IMR-90 (cell line): ENCODE measurements around the gene SIGLEC11. TPM values are rescaled to one million over a fixed set of nuclear protein-coding genes. Genes with fewer than 3 reads are reported as not detected.

Experiments used
- ATAC-seq: fragments of 200-7000 bp; cut with Tn5 transposase; 2 replicates; pipeline ENCODE4 v1.9.1; 2020; ENCODE audit warnings: low read depth, mild to moderate bottlenecking, moderate library complexity
- BruUV-seq: library from RNA; stranded (reverse); fragments of 400-500 nt; replicated peaks from 2 replicates; lab custom pipeline; 2021; lab: Mats Ljungman, UMichigan
- CTCF ChIA-PET: fragments of 300-600 bp; formaldehyde crosslinking; extraction: SDS; loops from one replicate; lab custom pipeline; 2021; ENCODE audit warnings: antibody characterized with exemption; lab: Yijun Ruan, JAX
- POLR2A ChIA-PET: fragments of 300-600 bp; sonication (Branson Sonifier 250); formaldehyde crosslinking; loops from one replicate; lab custom pipeline; 2022; ENCODE audit warnings: antibody characterized with exemption; ENCODE audit not compliant: unreplicated experiment; lab: Charles Lee
- DNase-seq: peaks from one replicate; pipeline ENCODE4 v3.0.0; 2013
- H2AFZ ChIP-seq: replicated peaks from 2 replicates; pipeline ENCODE3; 2013; ENCODE audit warnings: low read length, mild to moderate bottlenecking; ENCODE audit not compliant: poor library complexity
- H2AK5ac ChIP-seq: 2 replicates; pipeline ENCODE4 v1.6.1; 2013; ENCODE audit warnings: low read depth, low read length, inconsistent platforms
- H2AK9ac ChIP-seq: replicated peaks from 2 replicates; pipeline ENCODE3; 2013; ENCODE audit warnings: mild to moderate bottlenecking, low read depth, low read length, moderate library complexity; ENCODE audit not compliant: poor library complexity
- H2BK120ac ChIP-seq: 2 replicates; pipeline ENCODE4 v1.6.1; 2013; ENCODE audit warnings: low read depth, low read length, inconsistent platforms
- H2BK15ac ChIP-seq: 3 replicates; pipeline ENCODE4 v1.6.1; 2013; ENCODE audit warnings: low read depth, low read length, inconsistent platforms
- H2BK20ac ChIP-seq: 2 replicates; pipeline ENCODE4 v1.6.1; 2013; ENCODE audit warnings: low read depth, mild to moderate bottlenecking, inconsistent platforms, low read length, moderate library complexity
- H2BK5ac ChIP-seq: 2 replicates; pipeline ENCODE4 v1.6.1; 2013; ENCODE audit warnings: mild to moderate bottlenecking, low read depth, low read length, inconsistent platforms; ENCODE audit not compliant: poor library complexity, severe bottlenecking
- H3K14ac ChIP-seq: replicated peaks from 2 replicates; pipeline ENCODE4 v1.6.1; 2013; ENCODE audit warnings: low read depth, low read length, inconsistent platforms
- H3K18ac ChIP-seq: 2 replicates; pipeline ENCODE4 v1.6.1; 2013; ENCODE audit warnings: low read depth, low read length, control low read depth
- H3K23ac ChIP-seq: 2 replicates; pipeline ENCODE4 v1.6.1; 2013; ENCODE audit warnings: low read depth, low read length, inconsistent platforms
- H3K27ac ChIP-seq: 2 replicates; pipeline ENCODE4 v1.5.1; 2013; ENCODE audit warnings: mild to moderate bottlenecking, control low read depth, low read length; ENCODE audit not compliant: insufficient read depth
- H3K27me3 ChIP-seq: 2 replicates; pipeline ENCODE4 v1.6.1; 2013; ENCODE audit warnings: low read length; ENCODE audit not compliant: control insufficient read depth, insufficient read depth
- H3K36me3 ChIP-seq: 2 replicates; pipeline ENCODE4 v1.6.1; 2013; ENCODE audit warnings: low read length, mixed read lengths; ENCODE audit not compliant: control insufficient read depth, insufficient read depth
- H3K4ac ChIP-seq: 2 replicates; pipeline ENCODE4 v1.6.1; 2013; ENCODE audit warnings: low read depth, low read length, inconsistent platforms
- H3K4me1 ChIP-seq: 2 replicates; pipeline ENCODE4 v1.6.1; 2013; ENCODE audit warnings: low read length, mixed read lengths; ENCODE audit not compliant: control insufficient read depth, insufficient read depth
- H3K4me2 ChIP-seq: 2 replicates; pipeline ENCODE4 v1.6.1; 2013; ENCODE audit warnings: low read depth, mild to moderate bottlenecking, control low read depth, low read length, moderate library complexity
- H3K4me3 ChIP-seq: 2 replicates; pipeline ENCODE4 v1.5.1; 2013; ENCODE audit warnings: low read depth, mild to moderate bottlenecking, control low read depth, low read length, moderate library complexity; ENCODE audit not compliant: insufficient read depth
- H3K56ac ChIP-seq: 2 replicates; pipeline ENCODE4 v1.6.1; 2013; ENCODE audit warnings: low read length, inconsistent platforms; ENCODE audit not compliant: insufficient read depth; ENCODE audit errors: extremely low read depth
- H3K79me1 ChIP-seq, 2 experiments: 2 replicates each; pipeline ENCODE4 v1.6.1; 2013; ENCODE audit warnings: low read length in 2 of 2, inconsistent platforms in 1 of 2, low read depth in 1 of 2
- H3K9ac ChIP-seq: 2 replicates; pipeline ENCODE4 v1.6.1; 2013; ENCODE audit warnings: low read depth, low read length, control low read depth
- H3K9me1 ChIP-seq: 2 replicates; pipeline ENCODE4 v1.6.1; 2013; ENCODE audit warnings: low read length, inconsistent platforms; ENCODE audit not compliant: insufficient read depth
- H3K9me3 ChIP-seq: 2 replicates; pipeline ENCODE4 v1.6.1; 2013; ENCODE audit warnings: low read length; ENCODE audit not compliant: control insufficient read depth, insufficient read depth
- H4K20me1 ChIP-seq: 2 replicates; pipeline ENCODE4 v1.6.1; 2013; ENCODE audit warnings: low read length, inconsistent platforms; ENCODE audit not compliant: insufficient read depth
- H4K5ac ChIP-seq: 2 replicates; pipeline ENCODE4 v1.6.1; 2013; ENCODE audit warnings: mild to moderate bottlenecking, low read depth, low read length, control low read depth
- H4K8ac ChIP-seq, 2 experiments: 2 replicates each; pipeline ENCODE4 v1.6.1; 2013; ENCODE audit warnings: low read depth in 2 of 2, low read length in 2 of 2, control low read depth in 1 of 2, inconsistent platforms in 1 of 2
- H4K91ac ChIP-seq: 2 replicates; pipeline ENCODE4 v1.6.1; 2013; ENCODE audit warnings: low read depth, low read length, inconsistent platforms; ENCODE audit not compliant: insufficient read depth
- FOS ChIP-seq: fragments of 150-350 bp; IDR thresholded peaks from 2 replicates; pipeline ENCODE4 v1.6.1; 2016; ENCODE audit warnings: low read depth, low read length
- MAZ ChIP-seq: IDR thresholded peaks from 2 replicates; pipeline ENCODE4 v1.6.1; 2012; ENCODE audit warnings: low read depth, mild to moderate bottlenecking, low read length, improper control_type of control experiment, moderate library complexity, borderline replicate concordance
- NFE2L2 ChIP-seq: fragments of 150-350 bp; IDR thresholded peaks from 2 replicates; pipeline ENCODE4 v1.6.1; 2016; ENCODE audit warnings: low read depth, mild to moderate bottlenecking, low read length
- RCOR1 ChIP-seq: IDR thresholded peaks from 2 replicates; pipeline ENCODE4 v1.6.1; 2012; ENCODE audit warnings: mild to moderate bottlenecking, low read length, improper control_type of control experiment; ENCODE audit not compliant: insufficient replicate concordance
- WGBS, 2 experiments: methylation state at CpG; one replicate each; pipeline versions ENCODE4 v1.1.5 to v1.1.7; 2013; ENCODE audit warnings: missing lambda C conversion rate in 2 of 2; ENCODE audit not compliant: insufficient read length in 1 of 2; ENCODE audit errors: extremely low coverage in 2 of 2; 5-methylcytosine and 5-hydroxymethylcytosine counted together
- dilution Hi-C: fragments of 300-500 bp; cut with HindIII; formaldehyde crosslinking; loops from one replicate; pipeline ENCODE4 v1.14.3; 2018; ENCODE audit warnings: low sequenced_read_pairs; ENCODE audit not compliant: unreplicated experiment
- in situ Hi-C: fragments of 300-500 bp; cut with MboI; formaldehyde crosslinking; loops from 3 replicates; pipeline ENCODE4 v1.14.3; 2019; ENCODE audit warnings: low sequenced_read_pairs, inconsistent platforms, mixed read lengths
- intact Hi-C: fragments of 100-400 bp; cut with micrococcal nuclease; formaldehyde crosslinking; loops from 2 replicates; pipeline ENCODE4 v1.10.0; 2022
- polyA plus RNA-seq, 3 experiments: library from polyadenylated mRNA; depleted of rRNA; stranded (reverse); fragments of >200 nt; gene quantifications; 2 replicates each; pipeline ENCODE4 v1.2.3, GENCODE V29; 2012; ENCODE audit warnings: low replicate concordance in 1 of 3
- total RNA-seq: library from RNA; depleted of rRNA; stranded (reverse); fragments of >200 nt; gene quantifications from 2 replicates; pipeline ENCODE4 v1.2.3, GENCODE V29; 2012

Gene SIGLEC11
- total and polyA plus RNA-seq, 2 of the 4 experiments (the other 2 are of a cell fraction), result not detected

GRCh38 chr19:49988433-49988832, 27.5 kb upstream of the SIGLEC11 start:
- H2BK15ac ChIP-seq, result no peak overlapping the region
- H2AFZ ChIP-seq, result no peak overlapping the region
- H2BK5ac ChIP-seq, result no peak overlapping the region
- ATAC-seq (peak; percentile 5; the same call in 1 of the 2 replicates), DNase-seq (peak; percentile 83)
- CTCF ChIA-PET, result no interaction called here
- in situ Hi-C loops, result loop anchor here (10.0 kb wide), 1 partner anchor 54 kb away; no protein-coding TSS in a partner anchor
- no peak overlapping the region for H2AK5ac ChIP-seq
- H4K5ac ChIP-seq, result no peak overlapping the region
- POLR2A ChIA-PET, result no interaction called here
- dilution Hi-C loops, result no loop called here
- intact Hi-C loops, result no loop called here
- H2AK9ac ChIP-seq, result peak overlapping the region; percentile 12
- H3K36me3 ChIP-seq, result peaks cover 38% of the 10 kb centered on the region
- no peak overlapping the region for H3K23ac ChIP-seq
- H3K4ac ChIP-seq, result no peak overlapping the region
- no peak overlapping the region for H3K4me2 ChIP-seq
- peaks cover 21% of the 10 kb centered on the region for H4K20me1 ChIP-seq
- no TSS peak for BruUV-seq
- H2BK120ac ChIP-seq, result no peak overlapping the region
- no peak overlapping the region for H4K91ac ChIP-seq
- H3K4me1 ChIP-seq, result no peaks in the 10 kb centered on the region
- no peak overlapping the region for H3K56ac ChIP-seq
- no peak overlapping the region for H4K8ac ChIP-seq
- H3K79me1 ChIP-seq, result peaks cover 0 to 9% of the 10 kb centered on the region in 2 experiments; a peak in 1 of 4 replicates
- H3K9ac ChIP-seq, result no peak overlapping the region
- no peak overlapping the region for H2BK20ac ChIP-seq
- no peak overlapping the region for H3K27ac ChIP-seq
- 73% methylated on average over 3 of the region's 9 CpGs; no CpG with 5 or more reads in 1 of the 2 experiments for WGBS, 2 experiments
- H3K27me3 ChIP-seq, result no peaks in the 10 kb centered on the region
- TF ChIP-seq MAZ, result no peak
- 0 out of 2 replicates have a peak, but pooled peaks have one; percentile 2 for TF ChIP-seq FOS
- no peak for TF ChIP-seq NFE2L2
- TF ChIP-seq RCOR1, result no peak
- no peak overlapping the region for H3K14ac ChIP-seq
- H3K9me3 ChIP-seq, result no peaks in the 10 kb centered on the region
- no peak overlapping the region for H3K4me3 ChIP-seq
- H3K9me1 ChIP-seq, result peaks cover 15% of the 10 kb centered on the region
- H3K18ac ChIP-seq, result no peak overlapping the region
